CD4-positive, alpha-beta T cell treated with Interleukin-6 for 4 hours (primary cell): ENCODE measurements around the gene CIRBP.
"Not testable (repeated sequence)": the region's sequence is repeated elsewhere in the genome, so short reads cannot be mapped to it uniquely, and the experiment has no call there.

ENCODE experiments used
- DNase-seq: peaks from one replicate; pipeline ENCODE4 v3.0.0-alpha.2; 2020; ENCODE audit warnings: mixed read lengths

The CIRBP gene

DNA sequence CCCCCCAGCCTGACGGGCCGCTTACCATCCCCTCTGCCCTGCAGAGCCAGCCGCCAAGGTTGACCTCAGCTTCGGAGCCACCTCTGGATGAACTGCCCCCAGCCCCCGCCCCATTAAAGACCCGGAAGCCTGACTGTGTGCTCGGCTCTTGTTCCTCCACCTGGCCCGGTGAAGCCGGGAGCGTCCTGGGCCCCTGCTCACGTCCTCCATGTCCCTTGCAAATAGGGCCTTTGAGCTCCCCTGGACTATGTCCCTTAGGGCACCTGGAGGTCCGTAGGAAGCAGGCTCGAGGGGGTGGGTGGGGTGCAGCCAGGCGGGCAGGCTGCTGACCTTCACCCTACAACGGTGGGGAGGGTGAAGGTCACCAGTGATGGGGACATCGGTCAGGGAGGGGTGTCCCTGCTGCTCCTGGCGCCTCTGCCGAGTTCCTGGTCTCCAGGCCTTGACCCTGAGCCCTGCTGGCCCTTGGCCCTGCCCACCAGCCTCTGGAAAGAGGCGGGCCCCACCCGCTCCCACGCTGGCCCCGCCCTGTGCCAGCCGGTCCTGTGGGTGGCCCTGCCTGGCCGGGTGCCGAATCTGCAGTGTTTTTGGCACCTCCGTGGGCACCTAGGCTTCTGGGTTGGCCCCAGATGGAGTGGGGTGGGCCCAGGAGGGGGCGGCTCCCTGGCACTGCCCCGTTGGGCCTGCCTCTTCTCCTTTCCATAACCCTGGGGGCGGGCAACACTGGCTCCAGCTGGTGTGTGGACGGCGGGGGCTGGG, 24.3 kb upstream of the CIRBP start:
- no peak for DNase-seq

DNA sequence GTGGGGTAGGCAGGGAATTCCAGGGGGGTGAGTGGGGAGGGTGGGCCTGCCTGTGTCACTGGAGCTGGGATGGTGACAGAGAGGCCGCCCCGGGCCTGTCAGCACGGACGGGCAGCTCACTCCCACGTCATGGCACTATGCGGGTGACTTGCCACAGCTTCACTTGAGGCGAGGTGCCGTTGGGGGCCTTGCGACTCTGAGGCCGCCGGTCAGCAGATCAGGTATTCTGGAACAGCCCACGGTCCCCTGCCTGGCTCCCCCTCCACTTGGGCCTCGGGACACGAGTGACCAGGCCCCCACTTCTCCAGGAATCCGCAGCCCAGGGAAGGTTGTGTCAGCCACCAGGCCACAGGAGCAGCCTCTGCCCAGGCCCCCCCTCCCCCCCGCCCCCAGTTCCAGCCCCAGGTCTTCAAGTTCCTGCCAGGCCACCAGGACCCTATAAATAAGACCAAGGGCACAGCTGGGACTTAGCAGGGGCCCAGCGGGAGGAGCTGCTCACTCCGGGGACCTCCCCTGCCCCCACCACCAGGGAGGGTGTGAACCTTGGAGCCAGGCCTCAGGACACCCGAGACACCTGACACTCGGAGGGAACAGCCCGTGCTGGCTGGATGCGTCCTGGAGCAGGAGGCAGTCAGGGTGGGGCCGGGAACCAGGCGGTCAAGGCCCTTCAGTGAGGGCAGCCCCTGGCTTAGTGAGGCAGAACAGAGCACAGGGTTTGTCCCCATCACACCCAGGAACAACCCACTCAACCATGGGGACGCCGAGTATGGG, 23.5 kb upstream of the CIRBP start:
- DNase-seq: no peak

DNA sequence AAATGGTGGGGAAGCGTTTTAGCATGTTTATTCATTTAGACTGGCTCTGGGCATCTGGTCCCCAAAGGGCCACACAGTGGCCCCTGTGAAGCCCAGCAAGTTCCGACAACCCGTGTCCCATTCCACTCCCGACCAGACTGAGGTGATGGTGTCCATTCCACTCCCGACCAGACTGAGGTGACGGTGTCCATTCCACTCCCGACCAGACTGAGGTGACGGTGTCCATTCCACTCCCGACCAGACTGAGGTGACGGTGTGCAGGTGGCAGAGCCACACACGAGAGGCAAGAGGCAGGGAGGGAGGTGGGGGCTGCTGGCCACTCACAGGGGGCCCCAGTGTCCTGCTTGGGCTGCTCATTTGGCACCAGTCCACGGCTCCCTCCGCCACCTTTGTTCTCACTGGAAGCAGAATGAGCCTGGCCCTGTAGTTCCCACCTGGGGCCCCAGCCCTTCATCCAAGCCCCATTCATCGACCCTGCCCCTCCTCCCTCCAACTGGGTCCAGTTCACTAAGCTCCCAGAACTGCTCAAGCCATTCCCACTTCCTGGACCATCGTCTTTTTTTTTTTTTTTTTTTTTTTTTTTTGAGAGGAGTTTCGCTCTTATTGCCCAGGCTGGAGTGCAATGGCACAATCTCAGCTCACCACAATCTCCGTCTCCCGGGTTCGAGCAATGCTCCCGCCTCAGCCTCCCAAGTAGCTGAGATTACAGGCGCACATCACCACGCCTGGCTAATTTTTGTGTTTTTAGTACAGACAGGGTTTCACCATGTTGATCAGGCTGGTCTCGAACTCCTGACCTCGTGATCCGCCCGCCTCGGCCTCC, 22.7 kb upstream of the CIRBP start:
- not testable (repeated sequence) for DNase-seq

DNA sequence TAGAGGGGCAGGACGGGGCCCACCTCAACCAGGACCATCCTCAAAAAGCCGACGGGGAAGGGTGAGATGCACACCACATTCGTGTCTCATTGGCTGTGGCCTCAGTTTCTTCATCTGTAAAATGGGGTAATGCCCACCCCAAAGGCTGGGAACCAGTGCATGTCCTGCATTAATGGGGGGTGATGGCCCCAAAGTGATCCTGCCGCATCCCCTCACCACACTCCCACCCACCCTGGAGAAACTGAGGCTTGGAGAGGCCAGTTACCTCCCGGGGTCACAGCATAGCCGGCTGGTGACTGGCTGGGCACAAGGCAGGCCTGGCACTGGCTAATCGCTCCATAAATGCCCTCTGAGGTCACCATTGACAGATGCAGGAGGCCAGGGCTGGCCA, 21.4 kb upstream of the CIRBP start:
- no peak for DNase-seq

DNA sequence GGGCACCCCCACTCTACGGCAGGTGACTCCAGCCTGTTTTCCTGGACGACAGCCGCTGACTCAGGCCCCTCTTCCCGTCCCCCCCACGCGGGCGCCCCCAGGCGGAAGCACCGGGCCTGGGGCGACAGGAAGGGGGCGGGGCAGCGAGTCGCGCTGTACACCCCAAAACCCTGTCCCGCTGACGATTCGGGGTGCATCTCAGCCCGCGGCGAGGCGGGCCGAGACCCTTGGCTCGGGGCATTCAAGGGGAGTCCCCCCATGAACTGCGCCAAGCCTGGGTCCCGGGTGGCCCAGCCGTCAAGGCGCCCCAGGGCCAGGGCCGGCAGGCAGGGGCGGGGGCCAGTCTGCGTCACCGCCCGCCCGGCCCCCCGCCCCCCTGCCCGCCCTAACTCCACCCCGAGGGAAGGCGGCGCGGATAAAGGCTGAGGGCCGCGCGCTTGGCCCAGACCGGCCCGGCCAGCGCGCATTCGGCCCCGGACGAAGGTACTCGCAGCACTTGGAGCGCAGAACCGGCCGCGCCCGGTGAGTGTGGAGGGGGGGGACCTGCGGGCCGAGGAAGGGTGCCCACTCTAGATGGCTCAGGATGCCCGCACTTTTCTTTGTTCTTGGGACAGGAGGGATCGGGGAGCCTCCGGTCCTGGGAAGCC, 20.9 kb upstream of the CIRBP start, which contains the start of gene MIDN:
TSS of gene MIDN (plus strand) at position 445 of the 647 bp plus-strand sequence. CDS start 1,714 bp downstream, outside the sequence.
- peak; percentile 86 for DNase-seq

DNA sequence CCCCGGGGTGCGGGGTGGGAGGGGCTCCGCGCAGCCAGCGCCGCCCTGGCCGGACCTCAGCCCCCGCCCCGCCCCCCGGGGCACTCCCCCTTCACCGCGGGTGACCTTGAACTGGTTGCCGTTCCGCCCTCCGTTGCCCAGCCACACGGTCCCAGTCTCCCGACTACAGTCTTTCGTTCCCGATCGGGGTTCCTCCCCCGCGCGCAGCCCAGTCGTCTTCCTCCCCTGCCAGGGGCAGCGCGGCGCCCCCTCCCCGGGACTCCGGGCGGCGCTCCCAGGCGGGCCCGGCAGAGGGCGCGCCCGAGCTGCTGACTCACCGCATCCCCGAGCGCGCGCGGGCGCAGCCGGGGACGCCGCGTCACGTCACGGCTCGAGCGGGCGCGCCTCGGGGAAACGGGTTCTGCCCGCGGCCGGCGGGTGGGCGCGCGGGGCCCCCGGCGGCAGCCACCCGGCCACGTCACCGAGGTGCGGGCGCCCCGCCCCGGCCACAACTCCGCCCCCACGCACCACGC, 20.3 kb upstream of the CIRBP start:
- peak; percentile 88 for DNase-seq

DNA sequence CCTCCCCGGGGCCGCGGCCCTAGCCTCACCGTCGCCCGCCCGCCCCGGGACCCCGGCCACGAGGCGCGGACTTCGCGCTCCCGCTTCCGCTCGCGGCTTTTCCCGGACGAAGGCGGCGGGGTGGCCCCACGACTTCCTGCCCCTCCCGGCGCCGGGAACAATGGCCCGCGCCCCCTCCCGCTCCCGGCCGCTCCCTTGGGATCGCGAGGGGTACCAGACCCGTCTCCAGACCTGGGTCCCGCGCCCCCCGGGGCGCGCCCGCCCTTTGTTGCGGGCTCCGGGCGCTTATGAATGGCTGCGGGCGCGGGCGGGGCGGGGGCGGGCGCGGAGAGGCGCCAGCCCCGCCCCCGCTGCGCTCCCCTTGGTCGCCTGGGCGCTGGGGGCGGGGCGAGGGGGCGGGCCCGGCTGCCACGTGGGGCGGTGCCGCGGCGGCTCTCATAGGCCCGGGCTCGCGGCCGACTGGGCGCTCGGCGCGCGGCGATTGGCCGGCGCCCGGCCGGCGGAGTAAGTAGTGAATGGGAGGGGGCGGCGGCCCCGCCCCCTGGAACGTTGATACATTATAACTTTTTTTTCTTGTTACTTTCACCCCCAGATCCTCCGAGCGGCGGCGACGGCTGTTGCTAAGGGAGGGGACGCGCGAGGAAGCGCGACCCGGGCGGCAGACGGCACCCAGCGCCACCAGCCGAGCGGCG, 19.7 kb upstream of the CIRBP start:
- DNase-seq: peak; percentile 97

DNA sequence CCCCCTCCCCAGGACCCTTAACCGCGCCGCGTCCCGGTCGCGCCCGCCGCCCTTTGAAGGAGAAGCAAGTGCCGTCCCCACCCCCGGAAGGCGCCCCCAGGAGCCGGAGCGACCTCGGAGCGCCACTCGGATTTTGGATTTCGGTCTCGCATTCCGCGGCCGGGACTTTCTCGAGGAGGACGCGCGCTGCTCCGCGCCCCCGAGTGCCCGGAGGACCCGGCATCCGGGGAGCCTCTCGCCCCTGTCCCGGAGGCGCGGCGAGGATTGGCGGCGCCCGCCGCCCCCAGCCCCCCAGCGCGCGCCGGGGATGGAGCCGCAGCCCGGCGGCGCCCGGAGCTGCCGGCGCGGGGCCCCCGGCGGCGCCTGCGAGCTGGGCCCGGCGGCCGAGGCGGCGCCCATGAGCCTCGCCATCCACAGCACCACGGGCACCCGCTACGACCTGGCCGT, 19.1 kb upstream of the CIRBP start:
- no peak for DNase-seq

DNA sequence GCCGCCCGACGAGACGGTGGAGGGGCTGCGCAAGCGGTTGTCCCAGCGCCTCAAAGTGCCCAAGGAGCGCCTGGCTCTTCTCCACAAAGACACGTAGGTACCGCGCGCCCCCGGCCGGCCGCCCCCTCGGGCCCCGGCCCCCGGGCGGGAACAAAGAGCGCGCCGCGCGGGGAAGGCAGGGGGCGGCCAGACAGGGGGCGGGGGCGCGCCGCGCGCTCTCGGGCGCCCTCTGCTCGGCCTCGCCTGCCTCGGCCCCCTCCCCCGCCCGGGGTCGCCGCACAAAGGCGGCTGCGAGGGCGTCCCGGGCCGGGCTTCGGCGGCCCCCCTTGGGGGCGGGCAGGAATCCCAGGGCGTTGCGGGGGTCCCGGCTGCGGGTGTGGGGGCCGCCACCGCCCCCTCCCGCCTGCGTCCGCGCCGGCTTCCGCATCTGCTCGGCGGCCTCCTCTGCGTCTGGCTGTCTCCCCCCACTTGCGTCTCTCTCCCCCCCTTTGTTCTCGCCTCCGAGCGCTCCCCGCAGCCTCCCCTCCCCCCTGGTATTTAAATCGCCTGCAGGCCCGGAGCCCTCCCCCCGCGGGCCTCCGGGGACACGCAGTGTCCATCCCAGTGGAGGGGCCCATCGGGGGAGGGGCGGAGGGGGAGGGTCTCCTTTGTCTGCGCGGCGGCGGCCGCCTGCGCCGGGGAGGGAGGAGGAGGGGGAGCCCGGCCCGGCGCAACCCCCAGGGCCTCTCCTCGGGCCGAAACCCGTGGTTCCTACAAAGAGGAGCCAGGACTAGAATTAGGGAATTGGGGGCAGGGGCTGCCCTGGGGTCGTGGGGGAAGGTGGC, 18.5 kb upstream of the CIRBP start:
- peak; percentile 77 for DNase-seq

DNA sequence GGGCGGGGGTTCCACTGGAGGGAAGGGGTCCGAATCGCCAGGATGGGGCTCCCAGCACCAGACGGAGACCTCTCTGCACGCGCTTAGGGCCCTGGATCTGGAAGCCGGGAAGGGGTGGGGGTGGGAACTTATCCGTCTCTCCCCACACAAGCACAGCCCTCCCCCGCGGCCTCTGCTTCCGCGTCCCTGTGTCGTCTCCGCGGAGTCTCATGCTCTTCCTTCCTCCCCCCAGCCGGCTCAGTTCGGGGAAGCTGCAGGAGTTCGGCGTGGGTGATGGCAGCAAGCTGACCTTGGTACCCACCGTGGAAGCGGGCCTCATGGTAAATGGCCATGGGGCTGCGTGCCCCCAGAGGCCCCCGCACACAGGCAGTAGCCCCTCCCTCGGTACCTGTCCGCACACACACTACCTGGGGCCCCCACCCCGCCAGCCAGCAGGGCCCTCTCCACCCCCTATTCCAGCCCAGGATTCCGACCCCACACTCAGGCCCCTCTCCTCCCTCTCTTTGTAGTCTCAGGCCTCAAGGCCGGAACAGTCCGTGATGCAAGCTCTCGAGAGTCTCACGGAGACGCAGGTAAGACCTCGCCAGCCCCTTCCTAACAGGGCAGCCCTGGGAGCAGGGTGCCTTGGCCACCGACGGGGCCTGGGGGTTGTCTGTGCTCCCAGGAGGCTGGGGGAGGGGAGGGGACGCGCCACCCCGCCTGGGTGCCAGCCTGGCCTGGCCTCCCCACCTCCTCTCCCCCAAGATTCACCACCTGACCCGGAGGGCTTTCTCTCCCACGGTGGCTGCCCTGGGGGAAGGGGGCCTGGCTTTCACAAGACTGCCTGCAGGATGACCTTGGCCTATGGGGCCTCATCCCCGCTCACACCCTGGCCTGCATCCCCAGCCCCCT, 17.6 kb upstream of the CIRBP start:
- DNase-seq: peak; percentile 84

DNA sequence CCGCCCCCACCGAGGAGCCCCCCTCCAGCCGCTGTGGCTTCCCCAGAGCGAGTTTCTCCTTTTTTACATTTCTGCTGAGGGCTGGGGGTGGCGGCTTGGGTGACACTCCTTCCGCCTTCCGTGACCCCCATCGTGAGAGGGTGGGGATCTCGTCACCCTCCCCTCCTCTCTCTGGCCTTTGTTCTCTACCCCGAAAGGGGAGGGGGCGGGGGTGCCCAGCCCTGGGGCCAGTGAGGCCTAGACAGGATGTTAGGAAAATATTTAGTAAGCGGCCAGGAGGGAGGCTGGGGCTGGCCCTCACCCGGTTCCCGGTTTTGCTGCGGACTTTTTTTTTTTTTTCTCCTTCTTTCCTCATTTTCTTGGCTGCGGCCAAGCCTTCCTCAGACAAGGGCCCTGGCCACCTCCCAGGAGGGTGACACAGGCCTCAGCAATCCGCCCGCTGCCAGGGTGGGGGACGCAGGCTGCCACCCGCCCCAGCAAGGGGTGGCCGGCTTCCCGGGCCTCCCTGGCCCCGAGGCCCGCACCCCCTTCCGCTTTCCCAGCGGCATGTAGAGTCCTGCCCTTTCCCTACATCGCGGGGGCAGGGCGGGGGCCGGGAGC, 16.8 kb upstream of the CIRBP start:
- peak; percentile 87 for DNase-seq

DNA sequence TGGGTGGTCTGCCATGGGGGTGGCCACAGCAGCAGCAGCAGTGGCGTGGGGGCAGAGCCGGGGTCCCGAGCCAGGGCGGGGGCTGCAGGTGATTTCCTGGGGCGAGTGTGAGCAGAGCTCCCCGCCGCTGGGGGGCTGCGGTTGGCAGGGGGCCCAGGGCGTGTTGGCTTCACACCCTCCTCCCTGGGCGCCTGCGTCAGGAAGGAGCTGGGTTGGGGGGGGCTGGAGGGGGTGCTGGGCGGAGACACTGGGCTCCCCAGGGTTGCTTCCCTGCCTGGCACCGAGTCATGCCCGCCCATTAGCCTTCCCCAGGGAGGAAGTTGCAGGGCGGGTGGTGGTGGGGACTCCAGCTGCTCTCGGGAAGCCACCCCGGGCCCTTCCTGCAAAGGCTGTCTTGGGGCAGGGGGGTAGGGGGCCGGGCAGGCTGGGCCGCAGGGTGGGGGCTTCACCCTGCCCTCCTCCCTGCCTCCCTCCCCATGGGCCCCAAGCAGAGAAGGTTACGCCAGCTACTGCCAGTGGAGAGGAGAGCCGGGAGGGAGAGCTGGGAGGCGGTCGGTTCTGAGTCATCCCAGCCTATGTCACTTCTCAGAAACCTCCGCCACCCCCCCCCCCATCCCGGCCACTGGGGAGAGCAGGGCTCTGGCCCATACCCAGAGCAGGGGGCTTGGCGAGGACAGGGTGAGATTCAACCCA, 16.2 kb upstream of the CIRBP start:
- peak; percentile 92 for DNase-seq

DNA sequence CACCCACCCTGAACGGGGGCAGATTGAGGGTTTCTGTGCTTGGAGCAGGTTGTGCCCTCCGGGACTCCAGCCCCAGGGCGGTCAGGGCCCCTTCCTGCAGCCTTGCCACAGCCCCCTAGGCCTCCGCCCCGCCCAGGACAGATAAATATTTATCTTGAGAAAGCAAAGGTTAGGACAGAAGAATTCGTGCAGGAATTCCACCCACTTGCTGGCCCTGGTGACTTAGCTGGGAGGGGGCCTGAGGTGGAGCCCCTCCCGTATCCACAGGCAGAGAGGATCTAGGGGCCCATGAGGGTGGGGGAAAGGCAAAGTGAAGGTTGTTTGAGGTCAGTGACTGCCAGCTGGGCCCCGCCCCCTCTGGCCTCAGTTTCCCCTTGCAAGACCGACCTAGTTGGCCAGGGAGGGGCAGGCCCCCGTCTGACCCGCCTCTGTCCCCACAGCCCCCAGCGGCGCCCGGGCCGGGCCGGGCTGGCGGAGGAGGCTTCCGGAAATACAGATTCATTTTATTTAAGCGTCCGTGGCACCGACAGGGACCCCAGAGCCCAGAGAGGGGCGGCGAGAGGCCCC, 15.5 kb upstream of the CIRBP start:
- DNase-seq: no peak

DNA sequence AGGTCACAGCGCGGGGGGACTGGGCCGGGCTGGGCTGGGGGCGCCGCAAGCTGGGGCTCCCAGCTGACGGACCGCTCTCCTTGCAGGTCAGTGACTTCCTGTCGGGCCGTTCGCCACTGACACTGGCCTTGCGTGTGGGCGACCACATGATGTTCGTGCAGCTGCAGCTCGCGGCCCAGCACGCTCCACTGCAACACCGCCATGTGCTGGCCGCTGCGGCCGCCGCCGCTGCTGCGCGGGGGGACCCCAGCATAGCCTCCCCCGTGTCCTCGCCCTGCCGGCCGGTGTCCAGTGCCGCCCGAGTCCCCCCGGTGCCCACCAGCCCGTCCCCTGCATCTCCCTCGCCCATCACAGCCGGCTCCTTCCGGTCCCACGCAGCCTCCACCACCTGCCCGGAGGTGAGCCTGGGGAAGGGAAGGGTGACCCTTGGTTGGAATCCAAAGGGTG, 15.0 kb upstream of the CIRBP start:
- DNase-seq: no peak

DNA sequence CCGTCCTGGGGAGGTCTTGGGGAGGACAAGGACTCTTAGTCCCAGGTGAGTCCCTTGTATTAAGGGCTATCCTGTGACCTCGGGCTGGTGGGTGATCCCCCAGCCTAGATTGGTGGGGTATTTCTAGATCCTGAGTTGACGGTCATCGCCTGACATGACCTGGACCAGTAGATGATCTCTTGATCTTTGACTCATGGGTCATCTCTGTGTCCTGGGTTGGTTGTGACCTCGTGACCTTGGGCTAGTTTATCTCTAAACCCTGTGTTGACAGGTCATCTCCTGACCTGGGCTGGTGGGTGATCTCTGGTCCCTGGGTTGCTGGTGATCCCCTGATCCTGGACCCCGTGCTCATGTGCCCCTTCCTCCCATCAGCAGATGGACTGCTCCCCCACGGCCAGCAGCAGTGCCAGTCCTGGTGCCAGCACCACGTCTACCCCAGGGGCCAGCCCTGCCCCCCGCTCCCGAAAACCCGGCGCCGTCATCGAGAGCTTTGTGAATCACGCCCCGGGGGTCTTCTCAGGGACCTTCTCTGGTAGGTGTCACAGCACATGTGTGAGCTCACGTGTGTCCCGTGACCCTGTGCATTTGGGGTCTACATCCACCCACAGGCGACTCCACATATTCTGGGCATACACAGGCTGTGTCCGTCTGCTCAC, 14.5 kb upstream of the CIRBP start:
- DNase-seq: no peak

DNA sequence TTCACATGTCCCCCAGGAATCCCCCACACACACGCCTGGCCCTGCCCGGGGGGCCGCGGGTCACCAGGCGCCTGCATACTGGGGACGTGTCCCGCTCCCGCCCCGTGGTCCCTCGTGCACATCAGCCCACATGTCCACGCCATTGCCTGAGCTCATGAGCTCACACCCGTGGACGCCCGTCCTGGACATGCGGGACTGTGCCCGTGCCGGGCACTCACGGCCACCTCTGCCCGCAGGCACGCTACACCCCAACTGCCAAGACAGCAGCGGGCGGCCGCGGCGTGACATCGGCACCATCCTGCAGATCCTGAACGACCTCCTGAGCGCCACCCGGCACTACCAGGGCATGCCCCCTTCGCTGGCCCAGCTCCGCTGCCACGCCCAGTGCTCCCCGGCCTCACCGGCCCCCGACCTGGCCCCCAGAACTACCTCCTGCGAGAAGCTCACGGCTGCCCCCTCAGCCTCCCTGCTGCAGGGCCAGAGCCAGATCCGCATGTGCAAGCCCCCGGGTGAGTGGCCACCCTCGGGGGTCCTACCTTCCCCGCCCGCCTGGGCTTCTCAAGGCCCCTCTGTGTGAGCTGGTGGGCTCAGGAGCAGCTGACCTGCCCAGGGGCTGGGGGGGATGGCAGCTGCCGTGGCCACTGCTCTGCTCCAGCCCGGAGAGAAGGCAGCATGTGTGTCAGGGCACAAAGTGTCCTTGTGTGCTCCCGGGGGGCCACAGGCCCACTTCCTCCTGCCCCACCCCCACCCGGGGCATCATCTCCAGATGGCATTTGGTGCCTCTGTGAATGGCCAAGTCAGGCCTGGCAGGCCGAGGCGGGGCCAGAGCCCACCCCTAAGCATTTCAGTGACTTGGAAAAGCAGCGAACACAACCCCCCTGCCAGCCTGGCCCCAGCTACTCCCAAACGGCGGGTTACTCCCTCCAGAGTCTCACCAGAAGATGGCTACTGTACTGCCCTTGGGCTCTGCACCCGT, 13.7 kb upstream of the CIRBP start:
- DNase-seq: no peak
